Right lobe of liver (tissue), 6 donors: Measurements from ENCODE around the gene NPEPPS. TPM values are rescaled to one million over a fixed set of nuclear protein-coding genes. Genes with fewer than 3 reads are reported as not detected.
A peak's percentile ranks its signal among the peaks of the same experiment; 100 is the strongest.
"Not testable (repeated sequence)": the region's sequence is repeated elsewhere in the genome, so short reads cannot be mapped to it uniquely, and the experiment has no call there.

Experiments
- ATAC-seq, 4 donors: fragments of 200-7000 bp; cut with Tn5 transposase; one replicate each; pipeline ENCODE4 v1.9.1; 2020; ENCODE audit warnings: mild to moderate bottlenecking in 4 of 4, moderate library complexity in 4 of 4
- DNase-seq, 3 donors: peaks; one replicate each; pipeline ENCODE4 v3.0.0-alpha.2; 2020
- H3K27ac ChIP-seq, 3 donors: fragments of 200-600 bp; one replicate each; pipeline ENCODE4 v1.8.0; 2022
- H3K27me3 ChIP-seq, 2 donors: fragments of 200-600 bp; one replicate each; pipeline ENCODE4 v1.8.0; 2022
- H3K36me3 ChIP-seq, 4 donors: fragments of 200-600 bp; sonication (generic) in 1 of 4; one replicate each; pipeline versions ENCODE4 v1.5.1 to v1.8.0; 2017 to 2022; ENCODE audit warnings: control low read depth in 1 of 4
- H3K4me1 ChIP-seq, 4 donors: fragments of 200-600 bp; sonication (generic) in 1 of 4; one replicate each; pipeline versions ENCODE4 v1.5.1 to v1.8.0; 2017 to 2022; ENCODE audit warnings: control low read depth in 1 of 4
- H3K4me3 ChIP-seq, 3 donors: fragments of 200-600 bp; one replicate each; pipeline ENCODE4 v1.8.0; 2022
- H3K9me3 ChIP-seq, 4 donors: fragments of 200-600 bp; sonication (generic) in 1 of 4; one replicate each; pipeline versions ENCODE4 v1.5.1 to v1.8.0; 2017 to 2022; ENCODE audit warnings: control low read depth in 1 of 4
- WGBS: methylation state at CpG from one replicate; pipeline ENCODE4 v1.1.6; 2018; ENCODE audit warnings: low coverage, low lambda C conversion rate; ENCODE audit not compliant: insufficient coverage; ENCODE audit errors: missing lambda C conversion rate; 5-methylcytosine and 5-hydroxymethylcytosine counted together
- intact Hi-C, 2 donors: fragments of 100-400 bp; cut with DNase I; formaldehyde crosslinking; loops; one replicate each; pipeline versions ENCODE4 v1.11.2 to v1.14.1; 2022
- total RNA-seq, 6 experiments: library from RNA; depleted of rRNA in 2 of 6; stranded (reverse); fragments of >200 nt in 2 of 6; fragmentation: NEBNext Ultra II Directional in 3 of 6; extraction: Animal tissue kit (Norgen Biotek cat#: 25700) in 3 of 6; gene quantifications; one replicate each; pipeline versions ENCODE4 v1.1.0 to v1.2.4, GENCODE V29; 2016 to 2023
- donor health status: DM: no; HTN: yes; CAD: no.
- donor health status: DM: no; HTN: no; CAD: no.
- donor health status: DM: no; HTN: no; CAD: no.
- donor health status: DM: no; HTN: yes; CAD: no.
- donor health status: DM: no; HTN: yes; CAD: no.

The NPEPPS gene
- total RNA-seq, 6 experiments from 2014 or later: 30.0 to 55.1 (median 37.7) TPM

DNA sequence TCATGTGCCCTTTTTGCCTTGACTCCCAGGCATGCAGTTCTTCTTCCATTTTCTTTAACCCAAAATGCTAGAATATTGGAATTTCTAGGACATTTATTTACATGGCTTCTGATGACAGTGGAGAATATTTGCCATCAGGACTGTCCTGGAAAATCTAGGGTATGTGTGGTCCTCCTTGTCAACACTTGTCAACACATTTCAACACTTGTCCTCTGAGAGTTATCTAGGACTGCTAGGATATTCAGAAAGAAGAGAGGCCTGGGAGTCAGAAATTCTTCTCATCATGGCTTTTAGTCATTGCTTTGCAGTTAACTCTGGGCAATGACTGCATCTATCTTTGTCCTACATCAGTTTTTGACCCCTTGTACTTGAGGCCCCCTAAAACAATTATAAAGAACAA, 11.5 kb upstream of the NPEPPS start:
- H3K27me3 ChIP-seq, intact Hi-C loops, H3K36me3 ChIP-seq, H3K27ac ChIP-seq, DNase-seq, H3K4me1 ChIP-seq, ATAC-seq, H3K4me3 ChIP-seq, H3K9me3 ChIP-seq: not testable (repeated sequence)

DNA sequence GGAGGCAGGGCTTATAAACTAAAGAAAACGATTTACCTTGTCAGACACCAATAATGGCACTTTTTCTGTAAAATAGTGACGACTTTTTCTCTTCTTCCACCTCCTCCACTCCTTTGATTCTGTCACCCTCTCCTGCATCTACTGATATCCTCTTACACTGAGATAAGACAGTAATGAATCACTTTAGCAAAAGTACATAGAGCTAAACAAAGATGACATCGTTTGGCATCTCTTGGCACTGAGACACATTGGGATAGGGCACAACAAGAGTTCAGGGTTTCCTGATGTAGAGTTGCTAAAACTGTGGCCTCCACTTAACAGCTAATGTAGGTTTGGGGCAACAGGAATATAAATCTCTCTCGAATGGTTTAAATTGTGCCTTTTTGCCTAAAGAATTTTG, 10.6 kb upstream of the NPEPPS start:
- H3K27me3 ChIP-seq, H3K36me3 ChIP-seq, intact Hi-C loops, H3K27ac ChIP-seq, DNase-seq, H3K9me3 ChIP-seq, H3K4me1 ChIP-seq, ATAC-seq, H3K4me3 ChIP-seq: not testable (repeated sequence)
- WGBS: 38% methylated on average over 2 of the region's 4 CpGs

DNA sequence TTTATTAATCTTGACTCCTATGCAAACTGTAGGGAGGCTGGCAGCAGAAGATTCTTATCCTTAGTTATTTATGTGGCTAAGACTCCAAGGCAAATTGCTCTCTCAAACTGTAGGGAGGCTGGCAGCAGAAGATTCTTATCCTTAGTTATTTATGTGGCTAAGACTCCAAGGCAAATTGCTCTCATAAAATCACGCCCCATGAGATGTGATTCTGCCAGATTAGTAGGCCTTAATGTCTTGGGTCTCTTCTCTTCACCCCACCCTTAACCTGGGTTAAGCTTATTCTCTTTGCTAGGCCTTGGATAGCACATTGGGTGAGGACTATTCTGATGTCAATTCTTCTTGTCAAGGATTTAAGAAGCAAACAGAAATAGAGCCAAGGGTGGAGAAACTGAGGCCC, 9.5 kb upstream of the NPEPPS start:
- H3K9me3 ChIP-seq, H3K36me3 ChIP-seq, ATAC-seq, DNase-seq, H3K4me1 ChIP-seq, H3K27ac ChIP-seq, intact Hi-C loops, H3K4me3 ChIP-seq, H3K27me3 ChIP-seq: not testable (repeated sequence)
- 100% methylated on average over 1 of the region's 1 CpG for WGBS

DNA sequence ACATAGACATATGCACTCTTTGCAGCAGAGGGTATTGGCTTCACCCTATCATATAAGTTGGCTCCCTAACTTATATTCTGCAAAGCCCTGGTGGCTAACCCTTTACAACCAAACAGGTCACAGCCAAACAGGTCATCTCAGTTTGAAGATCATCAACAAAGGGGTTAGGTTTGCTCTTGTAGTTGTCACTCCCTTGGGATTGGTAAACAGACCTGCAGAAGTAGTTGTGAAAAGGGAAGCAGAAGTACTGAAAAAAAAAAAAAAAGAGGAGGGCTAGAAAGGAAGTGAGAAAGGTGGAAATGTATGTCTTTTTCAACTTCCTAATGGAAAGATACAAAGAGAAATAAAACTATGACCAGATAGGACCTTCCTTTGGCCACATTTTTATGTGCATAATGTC, 8.6 kb upstream of the NPEPPS start:
- ATAC-seq, DNase-seq, intact Hi-C loops, H3K27ac ChIP-seq, H3K27me3 ChIP-seq, H3K36me3 ChIP-seq, H3K4me1 ChIP-seq, H3K9me3 ChIP-seq, H3K4me3 ChIP-seq: not testable (repeated sequence)

DNA sequence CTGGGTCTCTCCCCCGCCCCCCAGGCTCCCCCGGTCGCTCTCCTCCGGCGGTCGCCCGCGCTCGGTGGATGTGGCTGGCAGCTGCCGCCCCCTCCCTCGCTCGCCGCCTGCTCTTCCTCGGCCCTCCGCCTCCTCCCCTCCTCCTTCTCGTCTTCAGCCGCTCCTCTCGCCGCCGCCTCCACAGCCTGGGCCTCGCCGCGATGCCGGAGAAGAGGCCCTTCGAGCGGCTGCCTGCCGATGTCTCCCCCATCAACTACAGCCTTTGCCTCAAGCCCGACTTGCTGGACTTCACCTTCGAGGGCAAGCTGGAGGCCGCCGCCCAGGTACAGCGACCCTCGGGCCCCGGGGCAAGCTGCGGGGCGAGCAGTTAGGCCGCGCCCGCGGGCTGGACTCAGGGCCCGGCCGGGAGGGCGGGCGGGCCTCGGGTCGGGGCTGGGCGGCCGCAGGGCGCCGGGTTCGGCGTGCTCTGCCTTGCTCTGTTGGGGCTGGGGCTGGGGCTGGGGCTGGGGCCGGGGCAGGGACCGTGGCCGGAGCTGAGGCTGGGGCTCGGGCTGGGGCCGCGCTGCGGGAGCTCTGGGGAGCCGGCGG, 419 bp downstream of the NPEPPS start:
- intact Hi-C loops, H3K27me3 ChIP-seq, H3K9me3 ChIP-seq, H3K36me3 ChIP-seq: not testable (repeated sequence)
- Histone ChIP-seq H3K4me3 (peak overlapping the region; percentile 51 to 62 (median 57)), H3K4me1 (peaks cover 0 to 10% (median 5%) of the 10 kb centered on the region in 4 donors), H3K27ac (peak overlapping the region; percentile 57 to 75 (median 69))
- ATAC-seq (peak; percentile 23 to 52 (median 39)), DNase-seq (peak; percentile 23 to 57 (median 45))
- WGBS: 0% methylated on average over 9 of the region's 61 CpGs

DNA sequence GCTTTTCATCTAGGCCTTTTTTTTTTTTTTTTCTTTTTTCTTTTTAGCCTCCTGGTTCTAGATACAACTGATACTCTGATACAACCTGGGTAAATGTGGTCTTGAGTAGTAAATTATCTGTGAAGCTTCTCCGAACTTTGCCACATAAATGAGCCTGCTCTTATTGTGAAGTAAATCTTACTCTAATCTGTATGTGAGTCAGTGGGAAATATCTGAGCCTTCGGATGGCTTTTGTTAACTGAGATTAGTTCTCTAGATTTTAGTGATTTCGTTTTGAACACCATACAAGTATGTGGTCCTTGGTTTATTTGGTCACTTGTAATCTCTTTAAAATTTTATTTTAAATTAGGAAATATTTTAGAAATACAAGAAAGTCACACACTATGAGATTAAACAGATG, 8.2 kb downstream of the NPEPPS start:
- peaks cover 0 to 13% (median 1%) of the 10 kb centered on the region in 4 donors for H3K4me1 ChIP-seq
- H3K4me3 ChIP-seq, intact Hi-C loops, H3K9me3 ChIP-seq, ATAC-seq, H3K27ac ChIP-seq, H3K27me3 ChIP-seq, H3K36me3 ChIP-seq, DNase-seq: not testable (repeated sequence)
- WGBS: 64% methylated on average over 3 of the region's 3 CpGs

DNA sequence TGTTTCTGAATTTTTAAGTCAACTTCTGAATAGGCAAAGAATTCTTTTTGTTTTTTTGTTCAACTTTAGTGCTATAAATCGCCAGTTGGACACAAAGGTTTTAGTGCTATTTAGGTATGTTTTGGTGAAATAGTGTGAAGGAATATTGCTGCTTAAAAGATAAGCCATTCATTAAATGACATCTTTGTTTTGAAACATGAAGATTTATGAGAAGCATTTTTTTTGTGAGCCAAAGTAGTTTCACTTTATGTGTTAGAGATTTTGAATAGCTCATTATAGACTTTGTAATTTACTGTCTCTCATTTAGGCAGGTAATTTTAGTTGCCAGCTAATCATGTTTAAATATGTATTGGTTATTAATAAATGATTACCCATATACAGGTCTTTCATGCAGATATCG, 10.8 kb downstream of the NPEPPS start:
- WGBS: 86% methylated on average over 1 of the region's 2 CpGs
- H3K27ac ChIP-seq, DNase-seq, H3K9me3 ChIP-seq, ATAC-seq, H3K36me3 ChIP-seq, H3K4me3 ChIP-seq, intact Hi-C loops, H3K27me3 ChIP-seq: not testable (repeated sequence)
- H3K4me1 ChIP-seq: peaks cover 0 to 13% (median 0%) of the 10 kb centered on the region in 4 donors

DNA sequence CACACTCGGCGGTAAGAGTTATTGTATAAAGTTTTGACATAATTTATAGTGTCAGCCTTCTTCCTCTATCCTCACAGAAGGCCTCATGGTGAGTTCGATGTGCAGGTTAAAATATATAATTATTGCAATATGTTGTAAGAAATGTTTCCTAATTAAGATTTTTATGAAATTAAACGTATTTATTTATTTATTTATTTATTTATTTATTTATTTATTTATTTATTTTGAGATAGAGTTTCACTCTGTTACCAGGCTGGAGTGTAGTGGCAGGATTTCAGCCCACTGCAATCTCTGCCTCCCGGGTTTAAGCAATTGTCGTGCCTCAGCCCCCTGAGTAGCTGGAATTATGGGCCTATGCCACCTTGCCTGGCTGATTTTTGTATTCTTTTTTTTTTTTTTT, 13.4 kb downstream of the NPEPPS start:
- H3K4me1 ChIP-seq, intact Hi-C loops: not testable (repeated sequence)

DNA sequence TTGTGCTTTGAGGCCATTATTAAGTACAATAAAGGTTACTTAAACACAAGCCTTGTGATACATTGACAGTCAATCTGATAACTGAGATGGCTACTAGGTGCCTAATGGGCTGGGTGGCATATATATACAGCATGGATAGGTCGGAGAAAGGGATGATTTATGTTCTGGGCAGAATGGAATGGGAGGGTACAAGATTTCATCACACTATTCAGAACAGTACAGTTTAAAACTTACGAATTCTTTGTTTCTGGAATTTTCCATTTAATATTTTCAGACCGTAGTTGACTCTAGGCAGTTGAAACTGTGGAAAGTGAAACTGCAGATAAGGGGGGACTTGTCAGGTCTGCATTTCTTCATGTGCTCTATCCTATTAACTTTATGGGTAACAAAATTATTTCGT, 23.8 kb downstream of the NPEPPS start:
- ATAC-seq, intact Hi-C loops, H3K4me1 ChIP-seq: not testable (repeated sequence)

More for the DNA sequence above, 13.4 kb downstream of the NPEPPS start:
- 90% methylated on average over 6 of the region's 6 CpGs for WGBS
- not testable (repeated sequence) for H3K36me3 ChIP-seq, H3K9me3 ChIP-seq, H3K27ac ChIP-seq, ATAC-seq, H3K4me3 ChIP-seq, H3K27me3 ChIP-seq, DNase-seq

DNA sequence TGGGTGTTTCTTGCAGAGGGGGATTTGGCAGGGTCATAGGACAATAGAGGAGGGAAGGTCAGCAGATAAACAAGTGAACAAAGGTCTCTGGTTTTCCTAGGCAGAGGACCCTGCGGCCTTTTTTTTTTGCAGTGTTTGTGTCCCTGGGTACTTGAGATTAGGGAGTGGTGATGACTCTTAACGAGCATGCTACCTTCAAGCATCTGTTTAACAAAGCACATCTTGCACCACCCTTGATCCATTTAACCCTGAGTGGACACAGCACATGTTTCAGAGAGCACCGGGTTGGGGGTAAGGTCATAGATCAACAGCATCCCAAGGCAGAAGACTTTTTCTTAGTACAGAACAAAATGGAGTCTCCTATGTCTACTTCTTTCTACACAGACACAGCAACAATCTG, 25.2 kb downstream of the NPEPPS start:
- H3K36me3 ChIP-seq, H3K9me3 ChIP-seq, intact Hi-C loops, H3K4me3 ChIP-seq, H3K27ac ChIP-seq, H3K27me3 ChIP-seq, ATAC-seq, DNase-seq: not testable (repeated sequence)
- WGBS: 93% methylated on average over 3 of the region's 3 CpGs
- H3K4me1 ChIP-seq: peaks cover 0 to 11% (median 1%) of the 10 kb centered on the region in 4 donors

More for the DNA sequence above, 23.8 kb downstream of the NPEPPS start:
- DNase-seq, H3K9me3 ChIP-seq, H3K27ac ChIP-seq, H3K4me3 ChIP-seq, H3K36me3 ChIP-seq, H3K27me3 ChIP-seq: not testable (repeated sequence)
- WGBS: 69% methylated on average over 4 of the region's 4 CpGs

DNA sequence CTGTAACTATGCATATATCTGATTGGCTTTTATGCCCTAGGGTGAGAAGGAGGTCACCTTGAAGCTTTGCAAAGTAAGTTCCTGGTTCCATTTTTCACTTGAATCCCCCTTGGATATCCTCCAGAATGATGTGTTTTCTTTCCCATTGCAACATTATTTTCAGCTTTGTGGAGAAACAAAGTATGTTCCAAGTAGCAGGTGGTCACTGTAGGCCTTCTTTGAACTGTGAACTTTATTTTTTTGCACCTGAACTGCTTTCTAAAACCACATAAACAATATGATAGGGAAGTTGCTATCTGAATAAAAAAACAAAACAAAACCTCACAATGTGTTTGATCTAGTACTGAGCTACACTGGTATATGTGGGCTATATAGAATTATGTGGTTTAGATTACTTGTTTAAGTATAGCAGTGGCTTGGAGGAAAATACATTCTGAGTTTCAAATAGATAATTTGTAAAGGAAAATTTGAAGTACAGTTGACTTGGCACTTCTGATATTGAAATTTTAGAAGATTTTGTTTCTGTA, 29.7 kb downstream of the NPEPPS start:
- H3K4me1 ChIP-seq: peaks cover 0 to 15% (median 1%) of the 10 kb centered on the region in 4 donors
- H3K9me3 ChIP-seq, intact Hi-C loops, H3K4me3 ChIP-seq, H3K27me3 ChIP-seq, H3K36me3 ChIP-seq, DNase-seq, H3K27ac ChIP-seq: not testable (repeated sequence)
- peak in 3 of 4 donors; percentile 42 to 53 (median 43) for ATAC-seq

DNA sequence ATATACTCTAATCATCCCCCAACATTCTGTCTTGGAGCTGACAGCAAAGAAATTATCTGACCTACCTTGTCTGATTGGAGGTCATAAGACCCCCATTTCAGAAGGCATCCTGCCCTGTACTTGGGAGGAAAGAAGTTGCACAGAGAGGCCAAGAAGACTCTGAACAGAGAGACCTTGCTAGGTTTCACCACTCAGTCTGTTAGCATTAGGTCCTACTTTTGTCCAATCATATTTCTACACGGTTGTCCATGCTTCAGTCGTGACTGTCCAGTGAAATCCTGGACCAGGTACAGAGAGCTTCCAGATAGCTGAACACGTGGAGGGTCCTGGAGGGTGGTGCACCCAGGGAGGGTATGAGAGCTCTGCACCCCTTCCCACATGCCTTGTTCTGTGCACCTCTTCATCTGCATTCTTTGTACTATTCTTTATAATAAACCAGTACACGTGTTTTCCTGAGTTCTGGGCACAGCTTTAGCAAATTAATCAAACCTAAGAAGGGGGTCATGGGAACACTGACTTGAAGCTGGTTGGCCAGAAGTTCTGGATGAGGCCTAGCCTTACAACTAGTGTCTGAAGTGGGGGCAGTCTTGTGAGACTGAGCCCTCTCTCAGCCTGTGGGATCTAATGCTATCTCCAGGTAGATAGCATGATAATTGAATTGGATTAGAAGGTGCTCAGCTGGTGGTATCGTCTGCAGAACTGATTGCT, 30.9 kb downstream of the NPEPPS start:
- peaks cover 0 to 15% (median 1%) of the 10 kb centered on the region in 4 donors for H3K4me1 ChIP-seq
- H3K27ac ChIP-seq, H3K27me3 ChIP-seq, intact Hi-C loops, DNase-seq, H3K9me3 ChIP-seq, H3K36me3 ChIP-seq, H3K4me3 ChIP-seq: not testable (repeated sequence)
- 62% methylated on average over 3 of the region's 5 CpGs for WGBS
- peak in 2 of 4 donors; percentile 21 to 32 for ATAC-seq
